Measurements from ENCODE around the gene CD164.

DNA sequence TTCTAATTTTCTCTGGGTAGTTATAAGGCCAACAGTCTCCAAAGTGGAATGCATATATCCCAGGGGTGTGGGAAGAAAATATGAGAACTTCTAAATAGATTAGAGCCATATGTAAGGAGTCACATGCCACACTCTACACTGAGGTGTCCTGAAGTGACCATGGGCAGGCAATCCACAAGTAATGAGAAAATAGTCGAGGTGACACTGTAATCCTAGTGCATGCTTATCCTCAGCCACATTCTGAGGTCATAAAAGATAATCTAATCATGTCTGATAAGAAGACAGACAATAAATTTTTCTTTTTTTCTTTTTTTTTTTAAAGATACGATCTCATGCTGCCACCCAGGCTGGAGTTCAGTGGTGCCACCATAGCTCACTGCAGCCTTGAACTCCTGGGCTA is 62.2 kb downstream of the CD164 start:
- no peak for TF ChIP-seq EZH2 (IDR thresholded peaks at IDR 0.05; ENCODE audit: low read length, unreplicated experiment)
- TF ChIP-seq, protein P1, sequence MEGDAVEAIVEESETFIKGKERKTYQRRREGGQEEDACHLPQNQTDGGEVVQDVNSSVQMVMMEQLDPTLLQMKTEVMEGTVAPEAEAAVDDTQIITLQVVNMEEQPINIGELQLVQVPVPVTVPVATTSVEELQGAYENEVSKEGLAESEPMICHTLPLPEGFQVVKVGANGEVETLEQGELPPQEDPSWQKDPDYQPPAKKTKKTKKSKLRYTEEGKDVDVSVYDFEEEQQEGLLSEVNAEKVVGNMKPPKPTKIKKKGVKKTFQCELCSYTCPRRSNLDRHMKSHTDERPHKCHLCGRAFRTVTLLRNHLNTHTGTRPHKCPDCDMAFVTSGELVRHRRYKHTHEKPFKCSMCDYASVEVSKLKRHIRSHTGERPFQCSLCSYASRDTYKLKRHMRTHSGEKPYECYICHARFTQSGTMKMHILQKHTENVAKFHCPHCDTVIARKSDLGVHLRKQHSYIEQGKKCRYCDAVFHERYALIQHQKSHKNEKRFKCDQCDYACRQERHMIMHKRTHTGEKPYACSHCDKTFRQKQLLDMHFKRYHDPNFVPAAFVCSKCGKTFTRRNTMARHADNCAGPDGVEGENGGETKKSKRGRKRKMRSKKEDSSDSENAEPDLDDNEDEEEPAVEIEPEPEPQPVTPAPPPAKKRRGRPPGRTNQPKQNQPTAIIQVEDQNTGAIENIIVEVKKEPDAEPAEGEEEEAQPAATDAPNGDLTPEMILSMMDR (conservative IDR thresholded peaks at IDR 0.05; ENCODE audit: low read depth, low read length): no peak

Data from PC-3 (cell line).